SH-SY5Y (cell line): ENCODE data around the gene CD164.

Experiments used
- GATA2 ChIP-seq: IDR thresholded peaks from 2 replicates; pipeline ENCODE4 v1.6.1; 2011; ENCODE audit warnings: mild to moderate bottlenecking, low read depth, low read length
- GATA3 ChIP-seq: IDR thresholded peaks from 2 replicates; pipeline ENCODE4 v1.6.1; 2011; ENCODE audit warnings: low read depth, mild to moderate bottlenecking, low read length, moderate library complexity

DNA sequence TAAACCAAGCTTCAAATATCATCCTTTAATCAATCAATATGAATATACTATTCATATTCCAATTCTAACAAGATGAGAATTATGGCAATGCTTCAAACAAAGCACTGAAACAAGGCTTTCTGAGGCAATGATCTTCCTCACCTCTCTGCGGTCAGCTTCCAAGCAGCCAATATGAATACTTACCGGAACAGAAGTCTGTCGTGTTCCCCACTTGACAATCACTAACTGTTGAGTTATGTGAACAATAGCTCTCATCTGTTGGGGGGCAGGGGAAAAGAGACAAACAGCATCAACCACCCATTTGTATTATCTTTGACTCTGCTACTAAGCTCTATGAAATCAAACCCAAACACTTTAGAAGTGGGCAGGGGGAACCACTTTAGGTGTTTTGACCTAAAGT is 4.5 kb downstream of the CD164 start:
- TF ChIP-seq GATA3 (no peak), GATA2 (no peak)
